HG03558 (cell line): ENCODE data around the gene FAAH.

Experiments used
- ATAC-seq: cut with Tn5 transposase; IDR thresholded peaks from one replicate; pipeline ENCODE4 v1.9.1; 2021; ENCODE audit warnings: moderate number of reproducible peaks; ENCODE audit not compliant: unreplicated experiment; ENCODE audit errors: extremely low read depth

Gene FAAH

GRCh38 chr1:46448109-46448911 lies 54.2 kb downstream of the FAAH start:
- ATAC-seq, result no peak

GRCh38 chr1:46449223-46450159 lies 55.4 kb downstream of the FAAH start:
- no peak for ATAC-seq

- no peak for ATAC-seq
These were observed 56.0 kb downstream of the FAAH start for GRCh38 chr1:46450160-46450517.

- ATAC-seq, result no peak
These were observed 58.1 kb downstream of the FAAH start for GRCh38 chr1:46451948-46452930.

GRCh38 chr1:46452931-46453325 lies 58.8 kb downstream of the FAAH start:
- ATAC-seq, result no peak

GRCh38 chr1:46453449-46453848 lies 59.3 kb downstream of the FAAH start:
- ATAC-seq, result no peak

GRCh38 chr1:46455951-46456350 lies 61.8 kb downstream of the FAAH start:
- ATAC-seq, result no peak

GRCh38 chr1:46456411-46456963 lies 62.4 kb downstream of the FAAH start:
- ATAC-seq, result no peak

- ATAC-seq, result no peak
These were observed 63.1 kb downstream of the FAAH start for GRCh38 chr1:46457178-46457577.

- no peak for ATAC-seq
These were observed 64.1 kb downstream of the FAAH start for GRCh38 chr1:46458190-46458589.

GRCh38 chr1:46458846-46459245 lies 64.7 kb downstream of the FAAH start:
- ATAC-seq, result no peak

GRCh38 chr1:46459315-46459714 lies 65.2 kb downstream of the FAAH start:
- ATAC-seq, result no peak

- no peak for ATAC-seq
These were observed 67.1 kb downstream of the FAAH start for GRCh38 chr1:46461017-46461808.

GRCh38 chr1:46461809-46462448 lies 67.8 kb downstream of the FAAH start:
- ATAC-seq, result no peak
